ENCODE measurements around the gene ACTRT1. TPM values are rescaled to one million over a fixed set of nuclear protein-coding genes. Genes with fewer than 3 reads are reported as not detected.

The ACTRT1 gene
- total RNA-seq, 1 experiment from 2014 or later = not detected

DNA sequence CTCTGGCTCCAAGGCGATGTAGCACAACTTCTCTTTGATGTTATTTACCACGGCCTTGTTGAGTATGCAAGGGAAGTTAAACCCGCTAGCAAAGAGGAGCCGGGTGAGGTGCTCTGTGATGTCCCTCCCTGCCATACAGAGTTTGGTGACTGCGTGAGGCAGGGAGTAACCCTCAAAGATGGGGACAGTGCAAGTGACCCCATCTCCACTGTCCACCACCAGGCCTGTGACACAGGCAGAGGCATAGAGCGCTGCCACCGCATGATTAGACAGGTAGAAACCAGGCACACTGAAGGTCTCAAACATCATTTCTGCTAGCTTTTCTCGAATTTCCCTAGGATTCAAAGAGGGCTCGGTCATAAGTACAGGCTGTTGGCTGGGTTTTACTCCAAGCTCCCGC, 677 bp downstream of the ACTRT1 start:
- ChIA-PET POLR2A (no interaction called here), CTCF (no interaction called here)
- Mint-ChIP-seq H3K27me3 (ENCODE audit: low read depth) (no peaks in the 10 kb centered on the region), H3K9me3 (peaks cover 7% of the 10 kb centered on the region; the same call in 1 of the 2 replicates), H3K36me3 (no peaks in the 10 kb centered on the region), H3K4me1 (no peaks in the 10 kb centered on the region), H3K4me3 (no peak overlapping the region), H3K27ac (no peak overlapping the region)
- ATAC-seq (no peak), DNase-seq (ENCODE audit: low spot score) (no peak)
- TF ChIP-seq ZNF317 (CRISPR knock-in tag; IDR thresholded peaks at IDR 0.05; ENCODE audit: borderline replicate concordance, low read depth) (no peak), PRRX2 (CRISPR knock-in tag; IDR thresholded peaks at IDR 0.05) (no peak), MYBL2 (CRISPR knock-in tag; IDR thresholded peaks at IDR 0.05) (no peak), NR2C2 (CRISPR knock-in tag; IDR thresholded peaks at IDR 0.05) (no peak), TCF7 (CRISPR knock-in tag; IDR thresholded peaks at IDR 0.05; ENCODE audit: low read depth) (no peak), TEAD1 (CRISPR knock-in tag; IDR thresholded peaks at IDR 0.05) (no peak), JUN (CRISPR knock-in tag; IDR thresholded peaks at IDR 0.05) (no peak), TEAD4 (CRISPR knock-in tag; IDR thresholded peaks at IDR 0.05) (no peak), ZNF396 (CRISPR knock-in tag; IDR thresholded peaks at IDR 0.05; ENCODE audit: borderline replicate concordance) (no peak), ZNF423 (CRISPR knock-in tag; IDR thresholded peaks at IDR 0.05) (no peak), ESRRA (CRISPR knock-in tag; IDR thresholded peaks at IDR 0.05; ENCODE audit: borderline replicate concordance) (no peak), TP53 (CRISPR knock-in tag; IDR thresholded peaks at IDR 0.05) (no peak)
- TF ChIP-seq, protein P1, sequence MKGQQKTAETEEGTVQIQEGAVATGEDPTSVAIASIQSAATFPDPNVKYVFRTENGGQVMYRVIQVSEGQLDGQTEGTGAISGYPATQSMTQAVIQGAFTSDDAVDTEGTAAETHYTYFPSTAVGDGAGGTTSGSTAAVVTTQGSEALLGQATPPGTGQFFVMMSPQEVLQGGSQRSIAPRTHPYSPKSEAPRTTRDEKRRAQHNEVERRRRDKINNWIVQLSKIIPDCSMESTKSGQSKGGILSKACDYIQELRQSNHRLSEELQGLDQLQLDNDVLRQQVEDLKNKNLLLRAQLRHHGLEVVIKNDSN (CRISPR knock-in tag; IDR thresholded peaks at IDR 0.05) = no peak
- TF ChIP-seq, protein P2, sequence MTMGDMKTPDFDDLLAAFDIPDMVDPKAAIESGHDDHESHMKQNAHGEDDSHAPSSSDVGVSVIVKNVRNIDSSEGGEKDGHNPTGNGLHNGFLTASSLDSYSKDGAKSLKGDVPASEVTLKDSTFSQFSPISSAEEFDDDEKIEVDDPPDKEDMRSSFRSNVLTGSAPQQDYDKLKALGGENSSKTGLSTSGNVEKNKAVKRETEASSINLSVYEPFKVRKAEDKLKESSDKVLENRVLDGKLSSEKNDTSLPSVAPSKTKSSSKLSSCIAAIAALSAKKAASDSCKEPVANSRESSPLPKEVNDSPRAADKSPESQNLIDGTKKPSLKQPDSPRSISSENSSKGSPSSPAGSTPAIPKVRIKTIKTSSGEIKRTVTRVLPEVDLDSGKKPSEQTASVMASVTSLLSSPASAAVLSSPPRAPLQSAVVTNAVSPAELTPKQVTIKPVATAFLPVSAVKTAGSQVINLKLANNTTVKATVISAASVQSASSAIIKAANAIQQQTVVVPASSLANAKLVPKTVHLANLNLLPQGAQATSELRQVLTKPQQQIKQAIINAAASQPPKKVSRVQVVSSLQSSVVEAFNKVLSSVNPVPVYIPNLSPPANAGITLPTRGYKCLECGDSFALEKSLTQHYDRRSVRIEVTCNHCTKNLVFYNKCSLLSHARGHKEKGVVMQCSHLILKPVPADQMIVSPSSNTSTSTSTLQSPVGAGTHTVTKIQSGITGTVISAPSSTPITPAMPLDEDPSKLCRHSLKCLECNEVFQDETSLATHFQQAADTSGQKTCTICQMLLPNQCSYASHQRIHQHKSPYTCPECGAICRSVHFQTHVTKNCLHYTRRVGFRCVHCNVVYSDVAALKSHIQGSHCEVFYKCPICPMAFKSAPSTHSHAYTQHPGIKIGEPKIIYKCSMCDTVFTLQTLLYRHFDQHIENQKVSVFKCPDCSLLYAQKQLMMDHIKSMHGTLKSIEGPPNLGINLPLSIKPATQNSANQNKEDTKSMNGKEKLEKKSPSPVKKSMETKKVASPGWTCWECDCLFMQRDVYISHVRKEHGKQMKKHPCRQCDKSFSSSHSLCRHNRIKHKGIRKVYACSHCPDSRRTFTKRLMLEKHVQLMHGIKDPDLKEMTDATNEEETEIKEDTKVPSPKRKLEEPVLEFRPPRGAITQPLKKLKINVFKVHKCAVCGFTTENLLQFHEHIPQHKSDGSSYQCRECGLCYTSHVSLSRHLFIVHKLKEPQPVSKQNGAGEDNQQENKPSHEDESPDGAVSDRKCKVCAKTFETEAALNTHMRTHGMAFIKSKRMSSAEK (CRISPR knock-in tag; IDR thresholded peaks at IDR 0.05; ENCODE audit: borderline replicate concordance) = no peak
- TF ChIP-seq, protein P3, sequence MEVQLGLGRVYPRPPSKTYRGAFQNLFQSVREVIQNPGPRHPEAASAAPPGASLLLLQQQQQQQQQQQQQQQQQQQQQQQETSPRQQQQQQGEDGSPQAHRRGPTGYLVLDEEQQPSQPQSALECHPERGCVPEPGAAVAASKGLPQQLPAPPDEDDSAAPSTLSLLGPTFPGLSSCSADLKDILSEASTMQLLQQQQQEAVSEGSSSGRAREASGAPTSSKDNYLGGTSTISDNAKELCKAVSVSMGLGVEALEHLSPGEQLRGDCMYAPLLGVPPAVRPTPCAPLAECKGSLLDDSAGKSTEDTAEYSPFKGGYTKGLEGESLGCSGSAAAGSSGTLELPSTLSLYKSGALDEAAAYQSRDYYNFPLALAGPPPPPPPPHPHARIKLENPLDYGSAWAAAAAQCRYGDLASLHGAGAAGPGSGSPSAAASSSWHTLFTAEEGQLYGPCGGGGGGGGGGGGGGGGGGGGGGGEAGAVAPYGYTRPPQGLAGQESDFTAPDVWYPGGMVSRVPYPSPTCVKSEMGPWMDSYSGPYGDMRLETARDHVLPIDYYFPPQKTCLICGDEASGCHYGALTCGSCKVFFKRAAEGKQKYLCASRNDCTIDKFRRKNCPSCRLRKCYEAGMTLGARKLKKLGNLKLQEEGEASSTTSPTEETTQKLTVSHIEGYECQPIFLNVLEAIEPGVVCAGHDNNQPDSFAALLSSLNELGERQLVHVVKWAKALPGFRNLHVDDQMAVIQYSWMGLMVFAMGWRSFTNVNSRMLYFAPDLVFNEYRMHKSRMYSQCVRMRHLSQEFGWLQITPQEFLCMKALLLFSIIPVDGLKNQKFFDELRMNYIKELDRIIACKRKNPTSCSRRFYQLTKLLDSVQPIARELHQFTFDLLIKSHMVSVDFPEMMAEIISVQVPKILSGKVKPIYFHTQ (CRISPR knock-in tag; IDR thresholded peaks at IDR 0.05) = no peak
- TF ChIP-seq, protein P4, sequence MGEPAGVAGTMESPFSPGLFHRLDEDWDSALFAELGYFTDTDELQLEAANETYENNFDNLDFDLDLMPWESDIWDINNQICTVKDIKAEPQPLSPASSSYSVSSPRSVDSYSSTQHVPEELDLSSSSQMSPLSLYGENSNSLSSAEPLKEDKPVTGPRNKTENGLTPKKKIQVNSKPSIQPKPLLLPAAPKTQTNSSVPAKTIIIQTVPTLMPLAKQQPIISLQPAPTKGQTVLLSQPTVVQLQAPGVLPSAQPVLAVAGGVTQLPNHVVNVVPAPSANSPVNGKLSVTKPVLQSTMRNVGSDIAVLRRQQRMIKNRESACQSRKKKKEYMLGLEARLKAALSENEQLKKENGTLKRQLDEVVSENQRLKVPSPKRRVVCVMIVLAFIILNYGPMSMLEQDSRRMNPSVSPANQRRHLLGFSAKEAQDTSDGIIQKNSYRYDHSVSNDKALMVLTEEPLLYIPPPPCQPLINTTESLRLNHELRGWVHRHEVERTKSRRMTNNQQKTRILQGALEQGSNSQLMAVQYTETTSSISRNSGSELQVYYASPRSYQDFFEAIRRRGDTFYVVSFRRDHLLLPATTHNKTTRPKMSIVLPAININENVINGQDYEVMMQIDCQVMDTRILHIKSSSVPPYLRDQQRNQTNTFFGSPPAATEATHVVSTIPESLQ (CRISPR knock-in tag; IDR thresholded peaks at IDR 0.05) = no peak
- TF ChIP-seq, protein P5, sequence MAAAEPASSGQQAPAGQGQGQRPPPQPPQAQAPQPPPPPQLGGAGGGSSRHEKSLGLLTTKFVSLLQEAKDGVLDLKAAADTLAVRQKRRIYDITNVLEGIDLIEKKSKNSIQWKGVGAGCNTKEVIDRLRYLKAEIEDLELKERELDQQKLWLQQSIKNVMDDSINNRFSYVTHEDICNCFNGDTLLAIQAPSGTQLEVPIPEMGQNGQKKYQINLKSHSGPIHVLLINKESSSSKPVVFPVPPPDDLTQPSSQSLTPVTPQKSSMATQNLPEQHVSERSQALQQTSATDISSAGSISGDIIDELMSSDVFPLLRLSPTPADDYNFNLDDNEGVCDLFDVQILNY (CRISPR knock-in tag; IDR thresholded peaks at IDR 0.05) = no peak
- TF ChIP-seq, protein P6, sequence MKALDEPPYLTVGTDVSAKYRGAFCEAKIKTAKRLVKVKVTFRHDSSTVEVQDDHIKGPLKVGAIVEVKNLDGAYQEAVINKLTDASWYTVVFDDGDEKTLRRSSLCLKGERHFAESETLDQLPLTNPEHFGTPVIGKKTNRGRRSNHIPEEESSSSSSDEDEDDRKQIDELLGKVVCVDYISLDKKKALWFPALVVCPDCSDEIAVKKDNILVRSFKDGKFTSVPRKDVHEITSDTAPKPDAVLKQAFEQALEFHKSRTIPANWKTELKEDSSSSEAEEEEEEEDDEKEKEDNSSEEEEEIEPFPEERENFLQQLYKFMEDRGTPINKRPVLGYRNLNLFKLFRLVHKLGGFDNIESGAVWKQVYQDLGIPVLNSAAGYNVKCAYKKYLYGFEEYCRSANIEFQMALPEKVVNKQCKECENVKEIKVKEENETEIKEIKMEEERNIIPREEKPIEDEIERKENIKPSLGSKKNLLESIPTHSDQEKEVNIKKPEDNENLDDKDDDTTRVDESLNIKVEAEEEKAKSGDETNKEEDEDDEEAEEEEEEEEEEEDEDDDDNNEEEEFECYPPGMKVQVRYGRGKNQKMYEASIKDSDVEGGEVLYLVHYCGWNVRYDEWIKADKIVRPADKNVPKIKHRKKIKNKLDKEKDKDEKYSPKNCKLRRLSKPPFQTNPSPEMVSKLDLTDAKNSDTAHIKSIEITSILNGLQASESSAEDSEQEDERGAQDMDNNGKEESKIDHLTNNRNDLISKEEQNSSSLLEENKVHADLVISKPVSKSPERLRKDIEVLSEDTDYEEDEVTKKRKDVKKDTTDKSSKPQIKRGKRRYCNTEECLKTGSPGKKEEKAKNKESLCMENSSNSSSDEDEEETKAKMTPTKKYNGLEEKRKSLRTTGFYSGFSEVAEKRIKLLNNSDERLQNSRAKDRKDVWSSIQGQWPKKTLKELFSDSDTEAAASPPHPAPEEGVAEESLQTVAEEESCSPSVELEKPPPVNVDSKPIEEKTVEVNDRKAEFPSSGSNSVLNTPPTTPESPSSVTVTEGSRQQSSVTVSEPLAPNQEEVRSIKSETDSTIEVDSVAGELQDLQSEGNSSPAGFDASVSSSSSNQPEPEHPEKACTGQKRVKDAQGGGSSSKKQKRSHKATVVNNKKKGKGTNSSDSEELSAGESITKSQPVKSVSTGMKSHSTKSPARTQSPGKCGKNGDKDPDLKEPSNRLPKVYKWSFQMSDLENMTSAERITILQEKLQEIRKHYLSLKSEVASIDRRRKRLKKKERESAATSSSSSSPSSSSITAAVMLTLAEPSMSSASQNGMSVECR (CRISPR knock-in tag; IDR thresholded peaks at IDR 0.05; ENCODE audit: borderline replicate concordance) = no peak
- TF ChIP-seq, protein P7, sequence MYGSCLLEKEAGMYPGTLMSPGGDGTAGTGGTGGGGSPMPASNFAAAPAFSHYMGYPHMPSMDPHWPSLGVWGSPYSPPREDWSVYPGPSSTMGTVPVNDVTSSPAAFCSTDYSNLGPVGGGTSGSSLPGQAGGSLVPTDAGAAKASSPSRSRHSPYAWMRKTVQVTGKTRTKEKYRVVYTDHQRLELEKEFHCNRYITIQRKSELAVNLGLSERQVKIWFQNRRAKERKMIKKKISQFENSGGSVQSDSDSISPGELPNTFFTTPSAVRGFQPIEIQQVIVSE (CRISPR knock-in tag; IDR thresholded peaks at IDR 0.05; ENCODE audit: borderline replicate concordance) = no peak

All from WTC11 (cell line).